ENCODE measurements around the gene ATRX.
"Not testable (repeated sequence)": the region's sequence is repeated elsewhere in the genome, so short reads cannot be mapped to it uniquely, and the experiment has no call there.

The ATRX gene, protein sequence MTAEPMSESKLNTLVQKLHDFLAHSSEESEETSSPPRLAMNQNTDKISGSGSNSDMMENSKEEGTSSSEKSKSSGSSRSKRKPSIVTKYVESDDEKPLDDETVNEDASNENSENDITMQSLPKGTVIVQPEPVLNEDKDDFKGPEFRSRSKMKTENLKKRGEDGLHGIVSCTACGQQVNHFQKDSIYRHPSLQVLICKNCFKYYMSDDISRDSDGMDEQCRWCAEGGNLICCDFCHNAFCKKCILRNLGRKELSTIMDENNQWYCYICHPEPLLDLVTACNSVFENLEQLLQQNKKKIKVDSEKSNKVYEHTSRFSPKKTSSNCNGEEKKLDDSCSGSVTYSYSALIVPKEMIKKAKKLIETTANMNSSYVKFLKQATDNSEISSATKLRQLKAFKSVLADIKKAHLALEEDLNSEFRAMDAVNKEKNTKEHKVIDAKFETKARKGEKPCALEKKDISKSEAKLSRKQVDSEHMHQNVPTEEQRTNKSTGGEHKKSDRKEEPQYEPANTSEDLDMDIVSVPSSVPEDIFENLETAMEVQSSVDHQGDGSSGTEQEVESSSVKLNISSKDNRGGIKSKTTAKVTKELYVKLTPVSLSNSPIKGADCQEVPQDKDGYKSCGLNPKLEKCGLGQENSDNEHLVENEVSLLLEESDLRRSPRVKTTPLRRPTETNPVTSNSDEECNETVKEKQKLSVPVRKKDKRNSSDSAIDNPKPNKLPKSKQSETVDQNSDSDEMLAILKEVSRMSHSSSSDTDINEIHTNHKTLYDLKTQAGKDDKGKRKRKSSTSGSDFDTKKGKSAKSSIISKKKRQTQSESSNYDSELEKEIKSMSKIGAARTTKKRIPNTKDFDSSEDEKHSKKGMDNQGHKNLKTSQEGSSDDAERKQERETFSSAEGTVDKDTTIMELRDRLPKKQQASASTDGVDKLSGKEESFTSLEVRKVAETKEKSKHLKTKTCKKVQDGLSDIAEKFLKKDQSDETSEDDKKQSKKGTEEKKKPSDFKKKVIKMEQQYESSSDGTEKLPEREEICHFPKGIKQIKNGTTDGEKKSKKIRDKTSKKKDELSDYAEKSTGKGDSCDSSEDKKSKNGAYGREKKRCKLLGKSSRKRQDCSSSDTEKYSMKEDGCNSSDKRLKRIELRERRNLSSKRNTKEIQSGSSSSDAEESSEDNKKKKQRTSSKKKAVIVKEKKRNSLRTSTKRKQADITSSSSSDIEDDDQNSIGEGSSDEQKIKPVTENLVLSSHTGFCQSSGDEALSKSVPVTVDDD (N-terminal part only)

GRCh38 chrX:77785486-77786364 lies at the start of gene ATRX:
ATRX (minus strand) TSS chrX:77786216; CDS start chrX:77786001, 215 bp downstream.
- DNase-seq, result peak; percentile 76

DNA sequence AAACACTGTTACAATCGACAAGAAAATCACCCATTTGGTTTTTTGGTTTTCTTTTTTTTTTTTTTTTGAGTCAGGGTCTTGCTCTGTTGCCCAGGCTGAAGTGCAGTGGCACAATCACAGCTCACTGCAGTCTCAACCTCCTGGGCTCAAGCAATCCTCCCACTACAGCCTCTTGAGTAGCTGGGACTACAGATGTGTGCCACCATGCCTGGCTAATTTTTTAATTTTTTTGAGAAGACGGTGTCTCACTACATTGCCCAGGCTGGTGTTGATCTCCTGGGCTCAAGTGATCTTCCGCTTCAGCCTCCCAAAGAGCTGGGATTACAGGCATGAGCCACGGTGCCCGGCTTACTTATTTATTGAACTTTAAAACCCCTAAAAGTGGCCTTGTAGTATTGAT lies 45.5 kb upstream of the ATRX start:
- DNase-seq, result not testable (repeated sequence)

- DNase-seq, result not testable (repeated sequence)
Observed at GRCh38 chrX:77821989-77822388, 36.0 kb upstream of the ATRX start.

DNA sequence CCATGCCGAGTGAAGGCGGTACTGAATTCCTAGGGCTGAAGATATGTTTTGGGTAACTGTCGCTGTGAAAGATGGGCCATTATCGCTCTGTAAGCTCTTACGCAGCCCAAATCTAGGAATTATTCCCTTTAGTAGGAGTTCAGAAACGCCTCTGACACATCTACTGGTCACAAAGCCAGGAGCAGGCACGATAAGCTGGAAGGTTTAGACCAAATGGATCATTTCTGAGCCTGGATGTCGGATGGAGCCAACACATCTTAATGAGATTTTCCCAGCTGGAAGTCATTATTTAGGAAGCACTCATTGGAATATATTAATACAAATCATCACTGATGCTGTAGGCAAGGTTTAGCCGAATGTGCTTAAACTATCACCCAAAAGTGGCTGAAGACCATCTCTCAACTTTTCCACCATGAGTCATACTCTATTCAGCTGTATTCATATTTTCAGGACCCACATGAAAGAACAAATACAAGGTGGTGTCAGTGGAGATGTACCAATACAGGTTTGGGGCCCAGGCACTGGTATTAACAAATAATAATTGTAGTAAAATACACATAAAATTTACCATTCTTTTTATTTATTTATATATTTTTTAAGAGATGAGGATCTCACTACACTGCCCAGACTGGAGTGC lies 34.2 kb upstream of the ATRX start:
- no peak for DNase-seq

GRCh38 chrX:77814210-77814609 lies 28.2 kb upstream of the ATRX start:
- no peak for DNase-seq

- DNase-seq, result no peak
Observed at GRCh38 chrX:77802201-77802600, 16.2 kb upstream of the ATRX start.

DNA sequence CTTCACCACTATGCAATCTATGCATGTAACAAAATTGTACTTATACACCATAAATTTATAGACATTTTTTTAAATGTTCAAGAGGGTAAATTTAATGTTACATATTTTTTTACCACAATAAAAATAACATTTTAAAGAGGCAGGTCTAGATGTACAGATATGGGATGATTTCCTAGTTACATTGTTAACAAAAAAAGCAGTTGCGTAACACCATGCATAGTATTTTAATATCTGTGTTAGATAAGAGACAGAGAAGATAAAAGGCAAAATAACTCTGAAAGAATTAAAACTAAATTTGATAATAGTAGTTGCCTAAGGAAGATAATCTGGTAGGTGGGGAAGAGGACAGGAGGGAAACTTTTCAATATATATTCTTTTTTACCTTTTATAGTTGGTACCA lies 9.1 kb upstream of the ATRX start:
- no peak for DNase-seq

- no peak for DNase-seq
Observed at GRCh38 chrX:77793946-77794345, 7.9 kb upstream of the ATRX start.

GRCh38 chrX:77788050-77788449 lies 2.0 kb upstream of the ATRX start:
- DNase-seq, result peak; percentile 16

- no peak for DNase-seq
Observed at GRCh38 chrX:77786365-77786680, 307 bp upstream of the ATRX start.

DNA sequence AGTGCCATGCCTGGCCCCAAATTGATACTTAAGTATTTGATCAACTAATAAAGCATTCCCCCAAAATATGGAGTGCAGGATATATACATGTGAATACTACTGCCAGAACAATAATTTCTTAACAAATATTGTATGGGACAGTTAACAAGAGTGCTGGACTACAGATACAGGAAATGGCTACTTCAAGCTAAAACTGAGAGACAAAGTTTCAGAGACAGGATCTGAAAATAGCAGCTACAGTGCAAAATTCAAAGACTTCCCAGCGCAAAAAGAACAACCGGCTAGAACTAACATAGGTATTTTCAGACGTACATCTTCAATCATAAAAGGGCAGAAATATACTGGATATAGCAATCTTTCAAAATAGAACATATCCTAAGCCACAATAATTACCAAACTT lies 6.3 kb downstream of the ATRX start:
- DNase-seq, result no peak

- DNase-seq, result no peak
Observed at GRCh38 chrX:77776659-77777058, 9.4 kb downstream of the ATRX start.

DNA sequence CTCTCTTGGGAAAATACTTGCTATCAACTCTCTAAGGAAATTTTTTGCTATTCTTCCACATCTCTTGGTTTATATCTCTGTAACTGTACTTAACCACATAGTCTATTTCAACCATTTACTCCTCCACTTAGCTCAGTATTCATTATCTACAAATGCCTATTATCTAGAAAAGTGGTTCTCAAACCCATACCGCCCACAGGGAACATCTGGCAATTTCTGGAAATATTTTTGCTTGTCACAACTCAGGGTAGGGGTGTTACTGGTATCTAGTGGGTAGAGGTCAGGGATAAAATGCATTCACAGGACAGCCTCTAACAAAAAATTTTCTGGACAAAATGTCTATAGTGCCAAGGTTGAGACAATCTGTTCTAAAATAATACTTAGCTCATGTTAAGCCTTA lies 14.4 kb downstream of the ATRX start:
- no peak for DNase-seq

- no peak for DNase-seq
Observed at GRCh38 chrX:77768787-77769186, 17.2 kb downstream of the ATRX start.

GRCh38 chrX:77766212-77766611 lies 19.8 kb downstream of the ATRX start:
- DNase-seq, result not testable (repeated sequence)

- DNase-seq, result no peak
Observed at GRCh38 chrX:77755561-77755960, 30.5 kb downstream of the ATRX start.

DNA sequence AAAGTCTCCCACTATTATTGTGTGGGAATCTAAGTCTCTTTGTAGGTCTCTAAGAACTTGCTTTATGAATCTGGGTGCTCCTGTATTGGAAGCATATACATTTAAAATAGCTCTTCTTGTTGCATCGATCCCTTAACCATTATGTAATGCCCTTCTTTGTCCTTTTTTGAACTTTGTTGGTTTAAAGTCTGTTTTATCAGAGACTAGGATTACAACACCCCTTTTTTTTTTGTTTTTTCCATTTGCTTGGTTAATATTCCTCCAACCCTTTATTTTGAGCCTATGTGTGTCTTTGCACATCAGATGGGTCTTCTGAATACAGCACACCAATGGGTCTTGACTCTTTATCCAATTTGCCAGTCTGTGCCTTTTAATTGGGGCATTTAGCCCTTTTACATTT lies 32.1 kb downstream of the ATRX start:
- not testable (repeated sequence) for DNase-seq

DNA sequence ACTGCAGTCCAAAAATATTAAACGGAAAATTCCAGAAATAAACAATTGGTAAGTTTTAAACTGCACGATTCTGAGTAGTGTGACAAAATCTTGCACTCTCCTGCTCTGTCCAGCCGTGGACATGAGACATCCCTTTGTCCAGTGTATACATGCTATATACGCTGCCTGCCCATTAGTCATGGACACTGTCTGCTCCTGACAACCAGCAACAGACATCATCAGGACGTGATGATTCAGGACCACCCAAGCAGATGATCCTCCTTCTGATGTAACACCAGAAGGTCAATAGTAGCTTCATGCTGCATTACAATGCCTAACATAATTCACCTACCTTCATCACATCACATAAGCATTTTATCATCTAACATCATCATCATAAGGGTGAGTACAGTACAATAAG lies 36.3 kb downstream of the ATRX start:
- DNase-seq, result no peak

GRCh38 chrX:77743720-77744119 lies 42.3 kb downstream of the ATRX start:
- DNase-seq, result no peak

- DNase-seq, result no peak
Observed at GRCh38 chrX:77742788-77743476, 43.1 kb downstream of the ATRX start.

- DNase-seq, result no peak
Observed at GRCh38 chrX:77740376-77740905, 45.6 kb downstream of the ATRX start.

Measured in CD4-positive, alpha-beta T cell treated with Interleukin-17A for 4 hours (primary cell).